Left lobe of liver (tissue), 2 donors: ENCODE results near the gene RASAL1. TPM values are rescaled to one million over a fixed set of nuclear protein-coding genes. Genes with fewer than 3 reads are reported as not detected.

Experiments used
- ATAC-seq: fragments of 200-7000 bp; cut with Tn5 transposase; one replicate; pipeline ENCODE4 v1.9.1; 2020; ENCODE audit warnings: mild to moderate bottlenecking, moderate library complexity
- DNase-seq: peaks from one replicate; pipeline ENCODE4 v3.0.0-alpha.2; 2020; ENCODE audit warnings: low spot score
- total RNA-seq: library from RNA; stranded (reverse); gene quantifications from one replicate; pipeline ENCODE4 v1.2.1, GENCODE V29; 2021
- donor health status: DM: no; HTN: no; CAD: no; lungs with moderate emphysema.
- donor health status: DM: no; HTN: yes; CAD: no.

RASAL1 gene
- total RNA-seq, 1 donor from 2014 or later: 0.25 TPM

DNA sequence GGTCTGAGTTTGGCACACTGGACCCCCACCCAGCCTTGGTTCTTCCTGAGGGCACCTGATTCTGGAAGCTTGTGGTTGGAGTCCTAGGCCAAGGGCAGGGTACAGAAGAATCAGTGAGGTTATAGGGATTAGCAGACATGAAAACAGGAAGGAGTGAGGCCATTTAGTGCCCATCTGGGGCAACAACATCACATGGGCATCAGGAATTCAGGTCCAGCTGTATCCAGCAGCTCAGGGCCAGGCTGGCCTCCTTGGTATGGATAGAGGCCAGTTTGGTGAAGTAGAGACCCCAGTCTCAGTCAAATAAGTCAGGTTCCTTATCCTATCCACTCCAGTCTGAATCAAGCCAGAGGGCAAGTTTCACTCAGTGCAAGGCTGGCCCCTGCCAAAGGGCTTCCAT is 36.2 kb downstream of the RASAL1 start:
- no peak for ATAC-seq
- DNase-seq: no peak

DNA sequence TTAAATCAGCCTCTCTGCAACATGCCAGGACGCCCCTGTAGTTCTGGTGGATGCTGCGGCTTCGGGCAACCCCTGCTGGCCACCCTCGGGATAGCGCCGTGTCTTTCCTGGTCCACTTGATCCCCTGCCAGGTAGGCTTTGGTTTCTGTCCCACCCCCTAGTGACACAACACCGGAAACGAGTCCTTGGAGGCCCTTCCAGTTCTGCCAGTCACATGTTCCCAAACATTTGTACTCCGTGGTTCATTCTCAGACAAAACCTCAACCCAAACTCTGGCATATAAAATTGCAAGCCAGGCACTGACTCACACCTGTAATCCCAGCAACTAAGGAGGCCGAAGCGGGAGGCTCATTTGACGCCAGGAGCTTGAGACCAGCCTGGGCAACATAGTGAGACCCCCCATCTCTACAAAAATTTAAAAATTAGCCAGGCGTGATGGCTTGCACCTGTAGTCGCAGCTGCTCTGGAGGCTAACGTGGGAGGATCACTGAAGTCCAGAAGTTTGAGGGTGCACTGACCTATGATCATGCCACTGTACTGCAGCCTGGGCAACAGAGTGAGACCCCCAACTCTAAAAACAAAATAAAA is 37.0 kb downstream of the RASAL1 start:
- DNase-seq (peak; percentile 93), ATAC-seq (peak; percentile 93)

DNA sequence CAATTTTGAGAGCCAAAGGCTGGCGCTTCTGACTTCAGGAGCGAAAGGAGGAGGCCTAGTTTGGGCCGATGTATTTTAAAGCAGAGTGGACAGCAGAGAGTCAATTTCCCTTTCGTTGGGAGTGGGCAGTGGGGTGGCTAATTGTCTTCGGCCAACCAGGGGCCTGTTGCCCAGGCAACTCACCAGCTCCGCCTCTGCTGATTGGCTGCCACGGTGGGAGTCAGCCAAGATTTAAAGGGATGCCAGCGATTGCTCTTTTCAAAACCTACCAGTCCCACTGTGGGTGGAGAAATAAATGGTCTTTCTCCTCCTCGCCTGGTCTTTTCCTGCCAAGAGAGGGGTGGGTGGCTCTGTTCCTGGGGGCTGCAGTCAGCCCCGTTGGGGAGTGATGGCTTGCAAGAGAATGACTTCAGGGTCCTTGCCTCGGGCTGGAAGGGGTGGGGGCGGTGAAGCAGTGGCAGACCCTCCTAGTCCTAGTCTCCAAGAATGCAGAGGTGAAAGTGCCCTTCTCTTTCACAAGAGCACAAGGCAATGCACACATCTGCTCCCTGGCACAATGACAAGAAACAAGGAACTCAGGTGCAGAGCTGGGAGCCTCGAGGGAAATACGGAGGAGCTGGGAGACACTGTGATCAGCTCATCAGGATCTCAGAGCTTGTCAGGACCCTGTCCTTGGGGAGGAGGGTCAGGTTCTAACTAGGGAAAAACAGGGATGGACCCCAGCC is 37.7 kb downstream of the RASAL1 start:
- DNase-seq (peak; percentile 67), ATAC-seq (peak; percentile 68)

DNA sequence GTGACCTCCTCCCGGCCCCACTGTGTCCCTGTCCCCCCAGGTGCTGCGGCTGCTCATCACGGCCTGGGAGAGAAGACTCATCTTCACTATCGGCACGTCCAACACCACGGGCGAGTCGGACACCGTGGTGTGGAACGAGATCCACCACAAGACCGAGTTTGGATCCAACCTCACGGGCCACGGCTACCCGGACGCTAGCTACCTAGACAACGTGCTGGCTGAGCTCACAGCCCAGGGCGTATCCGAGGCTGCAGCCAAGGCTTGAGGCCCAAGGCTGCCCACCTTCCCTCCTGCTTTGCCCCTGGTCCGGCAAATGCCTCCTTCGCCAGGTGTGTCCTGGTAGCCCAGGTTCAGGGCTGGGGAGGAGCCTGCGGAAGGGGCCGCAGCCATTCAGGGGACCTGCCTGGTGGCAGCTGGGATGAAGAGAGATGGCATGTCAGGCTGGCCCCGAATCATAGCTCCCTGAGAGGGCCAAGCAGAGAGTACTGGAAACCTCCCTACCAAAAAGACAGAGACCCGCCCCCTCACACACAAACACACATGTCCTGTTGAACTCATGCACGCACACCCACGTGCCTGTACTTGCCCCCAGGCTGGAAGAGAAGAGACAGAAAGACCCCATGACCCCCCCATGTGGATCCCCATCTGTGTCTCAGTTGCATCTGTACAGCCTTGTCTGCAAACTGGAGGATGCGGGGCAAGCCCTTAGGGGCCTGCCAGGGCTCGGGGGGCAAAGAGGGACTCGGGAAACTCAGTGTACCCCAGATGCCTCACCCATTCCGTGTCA is 38.7 kb downstream of the RASAL1 start:
- DNase-seq: no peak

DNA sequence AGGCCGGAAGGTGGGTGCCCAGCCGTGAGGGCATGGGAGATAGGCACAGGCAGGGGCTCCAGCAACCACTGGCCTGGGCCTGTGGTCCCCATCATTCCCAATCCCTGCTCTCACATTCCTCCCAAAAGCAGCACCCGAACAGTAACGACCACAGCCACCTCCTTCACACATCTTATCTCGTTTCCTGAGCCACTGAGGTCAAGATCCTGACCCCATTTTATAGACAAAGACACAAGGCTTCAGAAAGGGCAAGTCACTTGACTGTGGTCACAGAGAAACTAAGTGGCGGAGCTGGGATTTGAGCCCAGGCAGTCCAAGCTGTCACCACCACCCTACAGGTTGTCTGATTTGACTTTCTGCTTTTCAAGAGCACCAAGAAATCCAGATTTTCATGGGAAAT is 40.2 kb downstream of the RASAL1 start:
- no peak for ATAC-seq
- no peak for DNase-seq

More for the DNA sequence above, 38.7 kb downstream of the RASAL1 start:
- ATAC-seq: no peak

DNA sequence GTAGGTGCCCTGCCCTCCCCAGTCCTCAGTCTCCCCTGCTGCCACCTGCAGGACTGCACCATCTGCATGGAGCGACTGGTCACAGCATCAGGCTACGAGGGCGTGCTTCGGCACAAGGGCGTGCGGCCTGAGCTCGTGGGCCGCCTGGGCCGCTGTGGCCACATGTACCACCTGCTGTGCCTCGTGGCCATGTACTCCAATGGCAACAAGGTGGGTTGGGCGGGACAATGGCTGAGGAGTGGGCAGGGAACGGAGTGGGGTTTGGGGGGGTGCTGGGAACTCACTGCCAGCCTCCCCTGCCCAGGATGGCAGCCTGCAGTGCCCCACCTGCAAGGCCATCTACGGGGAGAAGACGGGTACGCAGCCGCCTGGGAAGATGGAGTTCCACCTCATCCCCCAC is 40.8 kb downstream of the RASAL1 start:
- ATAC-seq (no peak), DNase-seq (no peak)

DNA sequence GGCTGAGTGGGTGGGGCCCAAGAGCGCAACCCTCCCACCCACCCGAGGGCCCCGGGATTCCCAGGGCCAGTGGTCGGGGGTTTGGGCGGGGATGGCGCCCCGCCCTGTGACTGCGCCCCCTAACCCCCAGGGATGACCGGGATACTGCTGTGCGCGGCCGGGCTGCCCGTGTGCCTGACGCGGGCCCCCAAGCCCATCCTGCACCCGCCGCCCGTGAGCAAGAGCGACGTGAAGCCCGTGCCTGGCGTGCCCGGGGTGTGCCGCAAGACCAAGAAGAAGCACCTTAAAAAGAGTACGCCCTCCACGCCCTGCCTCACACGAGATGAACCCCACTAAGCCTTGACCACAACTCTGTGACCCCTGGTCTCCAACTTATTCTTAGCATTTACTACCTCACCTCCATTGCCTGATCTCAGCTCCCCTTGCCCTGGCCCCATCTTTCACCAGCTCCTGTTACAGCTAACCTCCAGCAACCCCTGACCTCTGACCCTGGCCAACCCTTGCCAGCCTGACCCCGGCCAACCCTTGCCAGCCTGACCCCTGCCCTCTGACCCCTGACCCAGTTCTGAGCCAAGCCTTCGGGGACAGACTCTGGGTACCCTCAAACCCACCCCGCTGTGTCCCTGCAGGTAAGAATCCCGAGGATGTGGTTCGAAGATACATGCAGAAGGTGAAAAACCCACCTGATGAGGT is 42.0 kb downstream of the RASAL1 start:
- DNase-seq: peak; percentile 62
- ATAC-seq: peak; percentile 27

DNA sequence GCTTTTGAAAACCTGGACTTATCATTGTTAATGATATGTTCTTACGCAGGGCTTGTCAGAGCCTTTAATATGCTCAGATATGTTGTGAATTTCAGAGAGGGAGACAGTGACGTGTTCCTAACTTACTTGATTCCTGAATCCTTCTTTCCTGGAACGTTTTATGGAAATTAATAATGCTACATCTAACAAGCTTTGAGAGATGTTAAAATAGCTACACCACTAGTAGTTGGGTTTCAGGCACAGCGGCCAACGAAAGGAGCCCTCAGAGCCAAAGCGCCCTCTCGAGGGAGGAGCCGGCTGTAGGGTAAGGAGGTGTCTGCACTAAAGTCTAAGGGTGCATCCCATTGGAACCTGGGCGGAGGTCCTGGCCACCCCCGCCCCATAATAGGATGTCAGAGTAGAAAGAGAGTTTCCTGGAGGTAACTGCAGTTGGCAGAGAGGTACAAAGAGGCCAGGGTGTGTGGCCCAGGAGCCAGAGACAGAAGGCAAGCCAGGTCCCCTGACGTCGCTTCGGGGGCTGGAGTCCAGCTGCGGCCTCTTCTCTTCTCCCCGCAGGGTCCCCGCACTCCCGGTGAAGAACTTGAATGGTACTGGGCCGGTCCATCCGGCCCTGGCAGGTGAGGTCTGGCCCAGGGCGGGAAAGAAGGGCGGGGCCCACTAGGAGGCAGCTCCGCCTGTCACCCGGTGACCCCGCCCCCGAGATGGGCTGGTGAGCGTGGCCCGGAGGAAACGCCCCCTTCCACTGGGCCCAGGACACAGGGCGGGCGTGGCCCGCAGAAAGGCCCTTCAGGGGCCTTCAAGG is 42.8 kb downstream of the RASAL1 start:
- ATAC-seq: peak; percentile 48

DNA sequence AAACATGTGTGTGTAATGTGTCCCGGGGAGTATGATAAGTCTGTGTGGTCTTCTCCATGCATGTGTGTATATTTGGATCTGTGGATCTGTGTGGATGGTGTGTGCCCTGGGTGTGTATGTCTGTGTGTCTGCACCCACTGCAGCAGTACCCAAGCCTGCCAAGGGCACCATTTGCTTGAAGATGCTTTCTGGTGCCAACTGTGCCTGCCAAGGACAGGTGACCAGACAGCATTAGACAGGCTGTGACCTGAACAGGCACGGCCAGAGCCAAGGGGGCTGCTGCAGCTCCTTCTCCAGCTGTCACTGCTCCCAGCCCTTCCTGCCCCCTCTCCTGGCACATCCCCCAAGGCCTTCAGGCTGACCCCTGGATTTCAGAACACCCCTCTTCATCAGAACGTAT is 44.1 kb downstream of the RASAL1 start:
- DNase-seq (no peak), ATAC-seq (no peak)

More for the DNA sequence above, 42.8 kb downstream of the RASAL1 start:
- no peak for DNase-seq

DNA sequence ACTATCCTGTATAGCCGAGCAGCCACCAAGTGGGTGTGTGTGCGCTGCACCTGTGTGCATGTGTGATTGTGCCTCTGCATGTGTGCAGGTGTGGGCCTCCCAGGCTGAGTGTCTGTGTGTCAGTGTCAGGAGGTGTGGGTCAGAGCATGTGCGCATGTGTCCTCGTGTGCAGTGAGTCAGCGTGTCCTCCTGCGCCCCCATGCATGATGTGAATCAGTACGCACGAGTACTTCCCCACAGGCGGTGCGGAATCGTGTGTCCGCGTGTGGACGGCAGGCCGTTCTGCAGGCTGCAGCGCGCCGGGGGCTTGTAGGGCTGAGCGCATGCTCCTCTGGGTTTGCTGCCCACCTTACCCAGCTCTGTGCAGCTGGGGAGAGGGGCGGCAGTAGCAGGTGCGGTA is 44.8 kb downstream of the RASAL1 start:
- ATAC-seq (no peak), DNase-seq (no peak)

DNA sequence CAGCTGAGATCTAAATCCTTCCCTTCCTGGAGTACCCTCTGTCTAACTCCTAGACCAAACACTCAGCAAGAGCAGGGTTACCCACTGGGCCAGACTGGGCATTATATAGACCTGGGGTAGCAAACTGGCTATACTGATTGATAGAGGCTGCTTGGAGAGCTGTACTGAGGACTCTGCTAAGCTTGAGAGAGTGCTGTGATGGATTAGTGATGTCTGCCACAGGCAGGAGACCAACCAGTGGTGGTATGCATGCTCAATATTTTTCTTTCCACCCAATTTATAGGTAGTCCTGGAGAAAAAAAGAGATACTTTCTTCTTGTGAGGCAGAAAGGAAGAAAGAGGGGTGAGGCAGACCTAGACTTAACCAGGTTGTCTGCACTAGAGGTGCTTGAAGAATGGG is 45.7 kb downstream of the RASAL1 start:
- ATAC-seq: no peak

DNA sequence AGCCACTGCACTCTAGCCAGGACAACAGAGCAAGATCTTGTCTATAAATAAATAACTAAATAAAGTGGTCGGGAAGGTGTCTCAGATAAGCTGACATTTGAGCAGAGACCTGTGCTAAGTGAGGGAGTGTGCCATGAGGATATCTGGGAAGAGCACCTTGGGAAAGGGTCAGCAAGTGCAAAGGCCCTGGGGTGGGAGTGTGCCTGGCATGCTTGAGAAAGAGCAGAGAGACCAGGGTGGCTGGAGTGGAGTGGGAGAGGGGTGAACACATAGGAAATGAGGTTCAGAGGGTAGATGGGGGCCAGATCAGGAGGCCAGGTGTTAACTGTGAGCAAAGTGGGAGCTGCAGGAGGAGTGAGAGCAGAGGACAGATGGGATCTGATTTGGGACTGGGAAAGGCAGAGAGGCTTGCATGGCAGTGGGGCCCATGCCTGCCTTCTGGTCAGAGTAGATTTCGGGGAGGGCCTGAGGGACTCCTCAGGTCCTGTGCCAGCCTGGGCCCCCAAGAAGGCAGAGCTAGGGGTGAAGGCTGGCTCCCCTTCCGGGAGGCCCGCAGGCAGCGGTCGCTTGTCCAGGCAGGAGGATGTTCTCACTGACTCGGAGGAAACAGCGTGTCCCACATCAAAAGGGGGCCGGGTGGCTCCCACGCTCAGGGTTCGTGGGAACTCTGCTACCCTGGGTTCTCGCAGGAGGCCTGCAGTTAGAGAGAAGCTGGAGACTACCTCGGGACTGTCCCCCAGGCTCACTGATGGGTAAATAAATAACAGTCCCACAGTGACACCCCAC is 46.4 kb downstream of the RASAL1 start:
- DNase-seq: no peak
- no peak for ATAC-seq

More for the DNA sequence above, 45.7 kb downstream of the RASAL1 start:
- no peak for DNase-seq

DNA sequence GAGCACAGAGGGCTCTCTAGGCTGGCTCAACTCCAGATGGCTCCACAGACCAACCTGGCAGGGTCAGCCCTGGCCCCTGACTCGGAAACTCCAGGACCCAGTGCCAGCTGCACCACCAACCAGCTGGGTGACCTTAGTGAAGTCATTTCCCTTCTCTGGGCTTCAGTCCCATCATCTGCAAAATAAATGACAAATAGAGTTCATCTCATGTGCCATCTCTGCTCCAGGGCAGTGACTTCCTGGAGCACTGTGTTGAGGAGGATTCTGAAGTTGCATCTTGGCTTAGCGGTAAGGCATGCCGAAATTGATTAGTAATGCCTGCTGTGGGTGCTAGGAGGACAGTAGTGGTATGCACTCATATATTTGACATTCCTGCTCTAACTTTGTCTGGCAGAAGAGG is 47.5 kb downstream of the RASAL1 start:
- ATAC-seq (no peak), DNase-seq (no peak)

DNA sequence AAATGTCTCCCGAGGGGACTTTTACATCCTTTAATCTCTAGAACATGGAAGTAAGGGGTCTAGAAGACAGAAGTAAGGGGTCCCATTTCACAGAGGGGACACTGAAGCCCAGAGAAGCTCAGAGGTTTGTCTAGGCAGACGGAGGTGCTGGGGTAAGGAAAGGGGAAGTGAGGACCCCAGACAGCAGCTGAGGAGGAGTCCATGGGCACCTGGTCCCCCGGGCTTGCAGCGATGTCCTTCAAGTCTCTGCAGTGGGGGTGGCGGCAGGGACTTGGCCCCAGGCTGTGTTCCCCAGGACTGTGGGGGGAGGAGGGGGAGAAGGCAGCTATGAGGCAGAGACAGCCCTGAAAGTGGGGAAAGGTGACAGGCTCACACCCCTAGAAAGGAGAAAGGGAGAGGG is 48.4 kb downstream of the RASAL1 start:
- ATAC-seq (no peak), DNase-seq (no peak)

DNA sequence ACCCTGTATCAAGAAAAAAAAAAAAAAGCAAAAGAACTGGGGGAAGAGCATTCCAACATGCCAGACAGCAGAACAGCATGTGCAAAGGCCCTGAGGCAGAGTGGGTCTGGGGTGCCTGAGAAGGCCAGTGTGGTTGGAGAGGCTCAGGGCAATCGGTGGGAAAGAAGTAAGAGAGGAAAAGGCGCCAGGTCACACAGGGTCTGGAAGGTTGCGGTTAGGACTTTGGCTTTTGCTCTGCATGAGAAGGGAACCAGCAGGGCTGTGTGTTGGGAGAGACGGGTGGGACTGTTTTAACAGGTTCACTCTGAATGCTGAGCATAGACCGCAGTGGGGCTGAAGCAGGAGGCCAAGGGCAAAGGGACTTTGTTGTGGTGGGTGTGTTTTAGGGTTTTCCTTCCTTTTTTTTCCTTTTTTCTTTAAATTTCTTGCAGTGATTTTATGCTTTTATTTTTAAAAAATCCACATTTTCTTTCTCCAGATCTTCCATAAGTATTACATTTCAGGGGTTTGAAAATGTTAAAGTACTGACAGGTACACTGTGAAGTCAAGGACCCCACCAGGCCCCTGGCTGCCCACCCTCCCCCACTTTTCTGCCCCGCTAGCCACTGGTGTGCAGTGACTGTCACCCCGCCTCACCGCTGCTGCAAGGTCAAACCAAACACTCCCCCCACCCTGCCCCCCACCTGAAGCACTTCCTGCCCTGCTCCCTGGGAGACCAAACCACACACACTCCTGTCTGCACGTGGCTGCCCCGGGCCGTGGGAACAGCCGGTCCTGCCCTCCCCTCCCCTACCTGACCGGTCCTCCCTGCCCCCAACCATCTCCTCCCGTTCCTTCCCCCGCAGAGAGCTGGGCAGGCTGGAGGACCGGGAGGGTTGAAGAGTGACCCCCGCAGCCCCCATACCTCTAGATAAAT is 49.1 kb downstream of the RASAL1 start:
- peak; percentile 55 for ATAC-seq

DNA sequence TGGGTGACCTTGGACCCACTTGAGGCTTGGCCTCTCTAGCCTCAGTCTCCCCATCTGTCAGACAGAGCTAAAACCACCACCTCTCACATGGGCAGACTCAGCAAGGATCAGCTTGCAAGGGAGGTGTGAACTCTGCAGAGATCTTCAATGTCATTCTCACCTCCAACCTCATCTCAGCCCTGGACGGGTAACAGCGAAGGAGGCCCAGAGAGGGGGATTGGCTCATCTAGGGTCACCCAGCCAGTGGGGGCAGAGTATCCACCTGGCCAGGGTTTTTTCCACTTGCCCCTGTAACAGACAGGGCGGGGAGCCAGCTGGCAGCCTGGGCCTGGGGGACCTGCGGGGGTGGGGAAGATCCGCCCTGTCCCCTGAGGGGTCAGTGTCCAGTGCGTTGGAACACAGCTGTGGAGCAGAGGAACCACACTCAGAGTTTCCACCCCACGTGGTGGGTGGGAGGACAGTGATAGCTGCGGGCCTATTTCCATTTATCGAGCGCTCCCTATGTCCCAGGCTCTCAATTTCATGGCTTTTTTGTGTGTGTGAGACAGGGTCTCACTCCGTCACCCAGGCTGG is 51.6 kb downstream of the RASAL1 start:
- DNase-seq: no peak
- peak; percentile 34 for ATAC-seq

More for the DNA sequence above, 49.1 kb downstream of the RASAL1 start:
- DNase-seq: no peak

DNA sequence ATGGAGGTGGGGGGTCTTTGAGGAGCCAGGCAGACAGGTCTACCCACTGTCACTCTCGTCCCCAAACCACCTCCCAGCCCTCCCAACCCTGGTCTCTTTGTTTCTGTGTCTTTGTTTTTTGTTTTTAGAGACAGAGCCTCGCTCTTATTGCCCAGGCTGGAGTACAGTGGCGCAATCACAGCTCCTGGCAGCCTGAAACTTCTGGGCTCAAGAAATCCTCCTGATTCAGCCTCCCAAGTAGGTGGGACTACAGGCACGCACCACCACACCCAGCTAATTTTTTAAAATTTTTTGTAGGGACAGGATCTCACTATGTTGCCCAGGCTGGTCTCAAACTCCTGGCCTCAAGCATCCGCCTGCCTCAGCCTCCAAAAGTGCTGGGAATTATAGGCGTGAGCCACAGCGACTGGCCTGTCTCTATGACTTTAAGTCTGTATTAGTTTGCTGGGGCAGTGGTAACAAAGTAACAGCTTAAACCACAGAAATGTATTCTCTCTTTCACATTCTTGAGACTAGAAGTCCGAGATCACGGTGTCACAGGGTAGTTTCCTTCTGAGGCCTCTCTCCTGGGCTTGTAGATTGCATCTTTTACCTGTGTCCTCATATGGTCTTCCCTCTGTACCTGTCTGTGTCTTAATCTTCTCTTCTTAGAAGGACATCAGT is 52.9 kb downstream of the RASAL1 start:
- DNase-seq: no peak
- ATAC-seq: no peak

DNA sequence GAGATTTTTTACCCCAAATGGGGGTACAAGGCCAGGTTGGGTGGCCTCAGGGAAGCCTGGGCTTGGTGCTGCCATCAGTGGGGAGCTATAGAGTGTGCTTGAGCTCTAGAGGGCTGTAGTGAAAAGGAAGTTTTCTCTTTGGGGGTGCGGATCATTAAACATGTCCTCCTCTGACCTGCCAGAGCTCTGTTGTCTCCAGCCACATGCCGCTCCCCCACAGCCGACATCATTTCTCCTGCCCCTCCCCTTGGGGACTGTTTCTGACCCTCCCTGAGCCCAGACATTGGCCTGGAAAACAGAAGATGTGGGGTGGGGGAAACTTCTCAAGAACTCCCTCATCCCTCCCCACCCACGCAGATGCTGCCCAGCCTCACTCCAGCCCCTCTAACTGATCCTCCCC is 53.7 kb downstream of the RASAL1 start:
- DNase-seq: no peak
- ATAC-seq: no peak
